A673 (cell line): Measurements from ENCODE around the gene MIGA2. TPM values are rescaled to one million over a fixed set of nuclear protein-coding genes. Genes with fewer than 3 reads are reported as not detected.

ENCODE experiments used
- BruUV-seq: library from RNA; stranded (reverse); fragments of 400-500 nt; replicated peaks from 2 replicates; lab custom pipeline; 2021; lab: Mats Ljungman, UMichigan
- CTCF ChIA-PET: fragments of 300-600 bp; sonication (Branson Sonifier 250); formaldehyde crosslinking; loops from one replicate; lab custom pipeline; 2022; ENCODE audit warnings: antibody characterized with exemption; lab: Charles Lee
- POLR2A ChIA-PET: fragments of 300-600 bp; sonication (Branson Sonifier 250); formaldehyde crosslinking; loops from one replicate; lab custom pipeline; 2022; ENCODE audit warnings: antibody characterized with exemption; ENCODE audit not compliant: low non-redundant PET; lab: Charles Lee
- DNase-seq: peaks from one replicate; pipeline ENCODE4 v3.0.0-alpha.2; 2015; ENCODE audit warnings: low spot score
- H3K27ac ChIP-seq: fragments of 200-600 bp; sonication (generic); 2 replicates; pipeline ENCODE4 v1.5.1; 2016; ENCODE audit warnings: mixed run types, low read depth, mild to moderate bottlenecking, mixed read lengths, antibody characterized with exemption, low read length; ENCODE audit not compliant: poor library complexity, severe bottlenecking
- H3K27me3 ChIP-seq: fragments of 200-600 bp; sonication (generic); replicated peaks from 2 replicates; pipeline ENCODE4 v1.6.1; 2017; ENCODE audit warnings: mixed run types, low read depth, mild to moderate bottlenecking, mixed read lengths, antibody characterized with exemption, low read length; ENCODE audit not compliant: insufficient read depth, poor library complexity
- H3K36me3 ChIP-seq: fragments of 200-600 bp; sonication (generic); 2 replicates; pipeline ENCODE4 v1.6.1; 2016; ENCODE audit warnings: mixed run types, mild to moderate bottlenecking, mixed read lengths, antibody characterized with exemption, low read length; ENCODE audit not compliant: insufficient read depth, poor library complexity, severe bottlenecking
- H3K4me1 ChIP-seq: fragments of 200-600 bp; sonication (generic); 2 replicates; pipeline ENCODE4 v1.6.1; 2017; ENCODE audit warnings: mixed run types, mild to moderate bottlenecking, mixed read lengths, antibody characterized with exemption, low read length; ENCODE audit not compliant: insufficient read depth, poor library complexity, severe bottlenecking
- H3K4me3 ChIP-seq: fragments of 200-600 bp; sonication (generic); 2 replicates; pipeline ENCODE4 v1.5.1; 2016; ENCODE audit warnings: low read depth, mixed run types, mild to moderate bottlenecking, mixed read lengths, low read length; ENCODE audit not compliant: poor library complexity, severe bottlenecking
- H3K9me3 ChIP-seq: fragments of 200-600 bp; sonication (generic); 2 replicates; pipeline ENCODE4 v1.6.1; 2016; ENCODE audit warnings: mixed run types, low read depth, mild to moderate bottlenecking, mixed read lengths, antibody characterized with exemption, low read length; ENCODE audit not compliant: poor library complexity, severe bottlenecking
- CTCF ChIP-seq: fragments of 300-800, 200-600 bp; sonication (generic); conservative IDR thresholded peaks from 2 replicates; pipeline ENCODE4 v1.5.1; 2017; ENCODE audit warnings: low read depth, mild to moderate bottlenecking, antibody characterized with exemption, low read length, moderate library complexity, mixed read lengths
- EZH2 ChIP-seq: fragments of 200-600 bp; sonication (generic); IDR thresholded peaks from 2 replicates; pipeline ENCODE4 v1.6.1; 2017; ENCODE audit warnings: borderline replicate concordance, low read depth, mild to moderate bottlenecking, mixed read lengths, antibody characterized with exemption, low read length; ENCODE audit not compliant: poor library complexity, severe bottlenecking
- intact Hi-C: fragments of 100-400 bp; cut with micrococcal nuclease; formaldehyde crosslinking; loops from one replicate; pipeline ENCODE4 v1.10.0; 2022; ENCODE audit not compliant: unreplicated experiment
- total RNA-seq: library from RNA; stranded (reverse); gene quantifications from 2 replicates; pipeline ENCODE4 v1.2.3, GENCODE V29; 2021

Gene MIGA2
- total RNA-seq, 1 experiment from 2014 or later = 27.7 TPM

- no TSS peak for BruUV-seq
- no peaks in the 10 kb centered on the region for H3K27me3 ChIP-seq
- TF ChIP-seq EZH2 (no peak), CTCF (no peak)
- no peak for DNase-seq
- no peak overlapping the region for H3K4me3 ChIP-seq
- POLR2A ChIA-PET = no interaction called here
- no peaks in the 10 kb centered on the region for H3K4me1 ChIP-seq
- no peak overlapping the region for H3K27ac ChIP-seq
- no peaks in the 10 kb centered on the region for H3K36me3 ChIP-seq
- CTCF ChIA-PET = no interaction called here
- no peaks in the 10 kb centered on the region for H3K9me3 ChIP-seq
- intact Hi-C loops = no loop called here
Observed at GRCh38 chr9:129098328-129098727, 61.9 kb downstream of the MIGA2 start.

GRCh38 chr9:129100383-129101169 lies 64.2 kb downstream of the MIGA2 start:
- CTCF ChIA-PET = no interaction called here
- POLR2A ChIA-PET = no interaction called here
- intact Hi-C loops = no loop called here
- H3K4me1 ChIP-seq = no peaks in the 10 kb centered on the region
- TF ChIP-seq CTCF = no peak
- no peak for TF ChIP-seq EZH2
- H3K27ac ChIP-seq = no peak overlapping the region
- H3K9me3 ChIP-seq = no peaks in the 10 kb centered on the region
- no peaks in the 10 kb centered on the region for H3K27me3 ChIP-seq
- no peak for DNase-seq
- no peak overlapping the region for H3K4me3 ChIP-seq
- H3K36me3 ChIP-seq = no peaks in the 10 kb centered on the region
- BruUV-seq = no TSS peak

- intact Hi-C loops = no loop called here
- H3K36me3 ChIP-seq = no peaks in the 10 kb centered on the region
- no peak for DNase-seq
- ChIA-PET CTCF (no interaction called here), POLR2A (interaction anchor here (0.5 kb wide), 1 partner anchor 70 kb away, joined by 7 read pairs; no protein-coding TSS in a partner anchor)
- no TSS peak for BruUV-seq
- no peaks in the 10 kb centered on the region for H3K9me3 ChIP-seq
- no peak for TF ChIP-seq EZH2
- TF ChIP-seq CTCF = no peak
- no peak overlapping the region for H3K27ac ChIP-seq
- H3K27me3 ChIP-seq = no peaks in the 10 kb centered on the region
- H3K4me3 ChIP-seq = no peak overlapping the region
- no peaks in the 10 kb centered on the region for H3K4me1 ChIP-seq
Observed at GRCh38 chr9:129101279-129101678, 64.9 kb downstream of the MIGA2 start.
